GM12872 (cell line): Measurements from ENCODE around the gene ZBTB20.

Experiments used
- TF ChIP-seq, protein P1 (sequence below): IDR thresholded peaks from 3 replicates; pipeline ENCODE4 v1.5.1; 2011; ENCODE audit warnings: low read depth, mild to moderate bottlenecking, low read length, moderate library complexity; ENCODE audit not compliant: insufficient read depth

ZBTB20 gene

DNA sequence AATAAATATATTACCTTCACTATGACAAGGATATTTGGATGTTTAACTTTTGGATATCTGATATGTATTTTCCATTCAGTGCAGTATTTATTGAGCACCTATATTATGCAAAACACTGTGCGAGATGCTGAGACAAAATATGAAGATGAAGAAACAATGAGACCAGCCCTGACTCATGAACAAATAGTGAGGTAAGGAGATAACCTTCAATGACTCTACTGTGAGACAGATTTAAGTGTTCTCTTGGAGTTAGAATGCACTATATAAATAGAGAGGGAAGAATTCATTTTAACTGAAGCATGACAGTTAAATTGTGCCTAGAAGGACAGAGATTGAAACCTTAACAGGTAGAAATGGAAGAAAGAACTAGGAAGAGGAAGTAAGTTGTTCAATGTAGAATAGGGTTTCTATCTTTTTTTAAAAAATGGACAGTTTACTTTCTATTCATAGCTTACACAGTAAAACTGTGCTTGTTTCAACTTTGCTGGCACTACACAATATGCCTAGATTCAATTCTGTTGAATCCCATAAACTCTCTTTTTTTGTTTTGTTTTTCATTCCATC, 124.2 kb downstream of the ZBTB20 start:
- TF ChIP-seq, protein P1, sequence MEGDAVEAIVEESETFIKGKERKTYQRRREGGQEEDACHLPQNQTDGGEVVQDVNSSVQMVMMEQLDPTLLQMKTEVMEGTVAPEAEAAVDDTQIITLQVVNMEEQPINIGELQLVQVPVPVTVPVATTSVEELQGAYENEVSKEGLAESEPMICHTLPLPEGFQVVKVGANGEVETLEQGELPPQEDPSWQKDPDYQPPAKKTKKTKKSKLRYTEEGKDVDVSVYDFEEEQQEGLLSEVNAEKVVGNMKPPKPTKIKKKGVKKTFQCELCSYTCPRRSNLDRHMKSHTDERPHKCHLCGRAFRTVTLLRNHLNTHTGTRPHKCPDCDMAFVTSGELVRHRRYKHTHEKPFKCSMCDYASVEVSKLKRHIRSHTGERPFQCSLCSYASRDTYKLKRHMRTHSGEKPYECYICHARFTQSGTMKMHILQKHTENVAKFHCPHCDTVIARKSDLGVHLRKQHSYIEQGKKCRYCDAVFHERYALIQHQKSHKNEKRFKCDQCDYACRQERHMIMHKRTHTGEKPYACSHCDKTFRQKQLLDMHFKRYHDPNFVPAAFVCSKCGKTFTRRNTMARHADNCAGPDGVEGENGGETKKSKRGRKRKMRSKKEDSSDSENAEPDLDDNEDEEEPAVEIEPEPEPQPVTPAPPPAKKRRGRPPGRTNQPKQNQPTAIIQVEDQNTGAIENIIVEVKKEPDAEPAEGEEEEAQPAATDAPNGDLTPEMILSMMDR, result no peak

DNA sequence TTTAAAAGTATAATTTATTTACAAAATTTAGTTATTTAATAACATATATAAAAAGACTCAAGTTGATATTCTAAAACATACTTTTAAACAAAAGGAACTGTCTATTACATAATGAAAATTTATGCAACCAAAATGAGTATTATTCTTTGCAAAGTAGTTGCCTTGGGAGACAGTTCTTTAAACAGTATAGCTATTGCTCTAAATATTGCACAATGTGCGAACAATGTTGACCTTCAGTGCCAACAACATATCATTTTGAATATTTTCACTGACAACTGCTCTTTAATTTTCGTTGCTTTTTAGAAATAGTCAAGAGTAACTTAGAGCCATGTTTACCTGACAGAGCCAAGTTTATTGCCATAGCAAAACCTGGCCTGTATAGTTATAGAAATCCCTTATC, 124.9 kb downstream of the ZBTB20 start:
- TF ChIP-seq, protein P1, result no peak

DNA sequence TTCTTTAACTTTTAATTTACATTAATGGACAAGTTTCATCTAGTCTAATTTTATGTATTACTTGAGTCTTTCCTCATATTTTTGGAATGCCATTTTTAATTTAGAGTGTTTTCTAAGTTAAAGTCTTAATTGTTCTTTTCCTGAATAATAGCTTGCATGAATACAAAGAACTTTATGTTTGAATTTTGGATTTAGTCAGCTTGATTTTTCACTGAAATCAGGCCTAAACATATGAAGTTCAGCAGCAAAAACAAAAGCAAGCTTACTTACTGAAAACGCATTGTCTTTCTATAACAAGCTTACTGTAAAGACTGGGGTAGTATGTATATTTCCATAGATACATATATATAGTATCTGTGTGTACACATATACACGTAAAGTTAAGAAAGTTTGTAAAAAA, 126.0 kb downstream of the ZBTB20 start:
- TF ChIP-seq, protein P1, result no peak

DNA sequence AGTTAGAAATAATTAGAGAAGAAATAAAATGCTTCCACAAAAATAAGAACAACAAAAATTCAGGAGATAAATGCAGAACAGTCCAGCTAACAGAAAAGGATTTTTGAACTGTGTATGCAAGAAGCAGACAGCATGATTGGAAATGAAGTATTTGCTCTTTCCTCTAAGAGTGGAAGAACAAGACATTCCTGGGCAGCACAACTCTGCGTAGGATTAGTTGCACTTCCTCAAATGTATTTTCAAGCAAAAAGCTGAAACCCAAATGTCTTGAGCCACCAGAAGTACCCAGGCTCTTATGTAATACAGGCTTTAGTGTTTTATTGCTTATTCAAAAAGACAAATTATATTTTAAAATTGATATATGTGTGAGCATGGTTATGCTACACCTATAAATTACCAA, 127.2 kb downstream of the ZBTB20 start:
- TF ChIP-seq, protein P1, result no peak

DNA sequence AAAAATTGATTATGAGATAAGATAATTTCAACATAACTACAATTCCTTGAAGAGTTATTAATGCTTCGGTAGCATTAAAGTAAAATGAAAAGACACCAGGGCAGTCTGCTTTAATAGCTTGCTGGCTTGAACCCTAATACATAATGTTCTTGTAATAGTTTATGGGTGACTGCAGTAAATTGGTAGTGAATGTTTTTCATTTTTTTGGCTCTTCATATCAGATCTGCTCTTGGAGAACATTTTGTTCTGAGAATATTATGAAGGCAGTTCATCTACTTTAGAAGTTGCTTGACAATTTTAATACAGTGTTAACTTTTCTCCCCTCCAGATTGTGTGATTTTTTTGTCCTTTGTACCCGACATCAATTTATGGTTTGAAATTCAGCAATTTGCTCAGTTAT, 128.4 kb downstream of the ZBTB20 start:
- TF ChIP-seq, protein P1, result no peak

DNA sequence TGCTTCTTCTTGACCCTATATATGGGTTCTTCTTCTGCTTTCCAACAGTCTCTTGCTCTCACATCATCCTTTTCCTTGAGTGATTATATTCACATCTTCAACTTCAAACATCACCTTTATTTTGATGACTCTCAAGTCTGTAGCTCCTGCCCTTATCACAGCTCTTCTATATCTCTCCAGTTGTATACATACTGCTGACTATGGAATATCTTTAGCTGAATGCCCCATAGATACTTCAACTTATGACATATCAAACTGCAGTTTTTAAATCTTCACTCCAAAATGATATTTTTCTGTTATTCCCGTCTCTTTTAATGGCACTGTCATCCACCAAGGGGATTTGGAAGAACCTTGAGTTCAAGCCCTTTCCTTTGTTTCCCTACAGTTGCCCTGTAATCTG, 139.1 kb downstream of the ZBTB20 start:
- TF ChIP-seq, protein P1, result no peak

DNA sequence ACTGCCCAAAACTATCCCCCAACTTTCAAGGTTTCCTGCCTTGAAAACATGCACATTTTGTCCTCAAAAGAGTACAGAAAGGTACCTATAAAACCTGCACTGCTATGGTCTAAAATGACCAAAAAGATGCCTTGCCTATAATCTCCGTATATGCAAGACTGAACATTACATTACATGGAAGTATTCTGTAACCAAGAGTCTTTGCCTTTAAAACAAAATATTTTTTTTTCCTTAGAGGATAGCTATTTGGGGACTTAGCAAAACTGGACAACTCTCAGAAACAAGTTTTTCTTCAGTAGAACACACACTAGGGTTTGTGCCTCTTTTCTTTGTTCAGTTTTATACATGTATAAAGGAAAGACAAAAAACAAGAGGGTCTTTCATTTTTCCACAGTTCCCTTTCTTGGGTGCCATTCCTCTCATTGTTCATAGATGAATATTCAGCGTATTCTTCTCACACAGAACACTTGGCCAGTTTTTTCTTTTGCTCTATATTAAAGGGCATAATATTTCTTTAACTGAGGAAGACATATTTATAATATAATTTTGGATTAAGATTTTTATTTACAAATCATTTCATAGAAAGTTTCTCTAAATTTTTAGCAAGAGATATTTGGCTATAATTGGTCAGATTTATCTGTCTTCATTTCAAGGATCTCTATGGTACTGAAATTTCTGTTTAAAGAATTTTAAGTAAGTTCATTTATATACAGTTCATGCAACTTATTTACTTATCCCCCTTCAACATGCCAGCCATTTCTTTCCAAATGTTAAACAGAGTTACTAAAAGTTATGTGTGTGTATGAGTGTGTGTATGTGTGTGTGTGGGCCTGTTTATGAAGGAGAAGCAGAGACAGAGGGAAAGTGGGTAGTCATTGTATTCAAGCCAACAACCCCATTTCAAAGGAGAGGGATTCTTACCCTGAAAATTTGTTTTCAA, 142.6 kb downstream of the ZBTB20 start:
- TF ChIP-seq, protein P1, result no peak
